Endothelial cell of umbilical vein (primary cell): ENCODE measurements around the gene NKX6-2.

Experiments
- EZH2 ChIP-seq: IDR thresholded peaks from 2 replicates; pipeline ENCODE4 v1.6.1; 2012; ENCODE audit warnings: borderline replicate concordance, low read depth, mild to moderate bottlenecking, moderate library complexity, low read length, inconsistent platforms; ENCODE audit not compliant: severe bottlenecking
- FOS ChIP-seq: IDR thresholded peaks from 2 replicates; pipeline ENCODE4 v1.6.1; 2011; ENCODE audit warnings: mild to moderate bottlenecking, low read length, moderate library complexity, borderline replicate concordance; ENCODE audit not compliant: insufficient read depth
- GATA2 ChIP-seq: IDR thresholded peaks from 2 replicates; pipeline ENCODE4 v1.7.0; 2011; ENCODE audit warnings: low read depth, mild to moderate bottlenecking, moderate library complexity, mixed read lengths, low read length; ENCODE audit not compliant: insufficient read length, insufficient read depth
- JUN ChIP-seq: IDR thresholded peaks from 2 replicates; pipeline ENCODE4 v1.6.1; 2011; ENCODE audit warnings: borderline replicate concordance, low read depth; ENCODE audit not compliant: insufficient read length, insufficient read depth
- MYC ChIP-seq: IDR thresholded peaks from one replicate; pipeline ENCODE4 v1.6.1; 2011; ENCODE audit warnings: mild to moderate bottlenecking, low read depth, low read length
- POLR2A ChIP-seq: IDR thresholded peaks from 2 replicates; pipeline ENCODE4 v1.6.1; 2012; ENCODE audit warnings: low read depth, mild to moderate bottlenecking, control low read depth, low read length
- POLR2AphosphoS5 ChIP-seq: IDR thresholded peaks from 2 replicates; pipeline ENCODE4 v1.6.1; 2012; ENCODE audit warnings: low read depth, mild to moderate bottlenecking, control low read depth, low read length, moderate library complexity; ENCODE audit not compliant: insufficient read depth
- TF ChIP-seq, protein P1 (sequence below), 2 donors: IDR thresholded peaks; 1 replicate in 1 of 2; 2 replicates in 1 of 2; pipeline ENCODE4 v1.5.1; 2011; ENCODE audit warnings: low read length in 2 of 2, mild to moderate bottlenecking in 2 of 2, moderate library complexity in 2 of 2, control low read depth in 1 of 2, inconsistent platforms in 1 of 2, low read depth in 1 of 2; ENCODE audit not compliant: insufficient read depth in 1 of 2; ENCODE audit errors: extremely low read depth in 1 of 2
- TF ChIP-seq, protein P2 (sequence below): IDR thresholded peaks from 2 replicates; pipeline ENCODE4 v1.6.1; 2011; ENCODE audit not compliant: insufficient read depth, insufficient read length

DNA sequence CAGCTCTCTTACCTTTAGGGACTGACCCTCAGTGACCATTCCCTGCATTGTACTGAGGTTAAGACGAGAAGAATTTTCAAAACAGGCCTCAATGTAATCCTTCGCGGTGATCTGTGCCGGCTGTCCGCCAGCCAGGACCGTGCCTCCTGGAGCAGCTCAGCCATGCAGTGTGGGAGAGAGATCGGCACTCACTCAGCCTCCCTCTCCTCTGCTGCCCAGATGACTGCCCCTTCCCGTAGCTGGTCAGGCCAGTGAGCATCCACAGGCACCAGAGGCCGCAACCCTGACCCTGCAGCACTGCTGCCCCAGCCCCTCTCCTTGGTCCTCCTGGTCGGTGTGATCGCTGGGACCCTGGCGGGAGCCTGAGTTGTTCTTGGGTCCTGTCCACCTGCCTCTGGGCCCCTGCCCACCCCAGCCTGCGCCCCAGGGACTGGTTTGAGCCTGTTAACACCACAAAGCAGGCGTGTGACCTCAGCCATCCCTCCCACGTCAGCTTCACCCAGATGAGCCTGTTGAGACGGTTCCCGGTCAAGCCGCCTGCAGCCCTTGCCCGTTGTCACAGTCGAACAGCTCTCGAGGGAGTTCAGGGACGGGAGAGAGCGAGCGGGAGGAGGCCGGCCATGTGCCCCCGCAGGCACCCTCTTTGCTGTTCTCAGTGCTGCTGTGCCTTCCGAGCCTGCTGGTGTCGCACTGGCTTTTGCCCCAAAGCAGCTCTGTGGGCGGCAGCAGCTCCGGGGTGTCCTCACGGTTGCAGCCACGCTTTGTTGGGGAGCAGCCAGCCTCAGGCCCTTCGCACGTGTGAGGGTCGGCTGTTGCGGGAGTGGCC is 37.2 kb downstream of the NKX6-2 start:
- TF ChIP-seq POLR2A (no peak), EZH2 (no peak), GATA2 (no peak), FOS (no peak), POLR2AphosphoS5 (no peak), MYC (no peak), JUN (no peak)
- TF ChIP-seq, protein P1, sequence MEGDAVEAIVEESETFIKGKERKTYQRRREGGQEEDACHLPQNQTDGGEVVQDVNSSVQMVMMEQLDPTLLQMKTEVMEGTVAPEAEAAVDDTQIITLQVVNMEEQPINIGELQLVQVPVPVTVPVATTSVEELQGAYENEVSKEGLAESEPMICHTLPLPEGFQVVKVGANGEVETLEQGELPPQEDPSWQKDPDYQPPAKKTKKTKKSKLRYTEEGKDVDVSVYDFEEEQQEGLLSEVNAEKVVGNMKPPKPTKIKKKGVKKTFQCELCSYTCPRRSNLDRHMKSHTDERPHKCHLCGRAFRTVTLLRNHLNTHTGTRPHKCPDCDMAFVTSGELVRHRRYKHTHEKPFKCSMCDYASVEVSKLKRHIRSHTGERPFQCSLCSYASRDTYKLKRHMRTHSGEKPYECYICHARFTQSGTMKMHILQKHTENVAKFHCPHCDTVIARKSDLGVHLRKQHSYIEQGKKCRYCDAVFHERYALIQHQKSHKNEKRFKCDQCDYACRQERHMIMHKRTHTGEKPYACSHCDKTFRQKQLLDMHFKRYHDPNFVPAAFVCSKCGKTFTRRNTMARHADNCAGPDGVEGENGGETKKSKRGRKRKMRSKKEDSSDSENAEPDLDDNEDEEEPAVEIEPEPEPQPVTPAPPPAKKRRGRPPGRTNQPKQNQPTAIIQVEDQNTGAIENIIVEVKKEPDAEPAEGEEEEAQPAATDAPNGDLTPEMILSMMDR (IDR thresholded peaks at IDR 0.05; ENCODE audit: extremely low read depth in 1 of 2, insufficient read depth in 1 of 2, low read depth in 1 of 2, low read length in 2 of 2), result no peak
- TF ChIP-seq, protein P2, sequence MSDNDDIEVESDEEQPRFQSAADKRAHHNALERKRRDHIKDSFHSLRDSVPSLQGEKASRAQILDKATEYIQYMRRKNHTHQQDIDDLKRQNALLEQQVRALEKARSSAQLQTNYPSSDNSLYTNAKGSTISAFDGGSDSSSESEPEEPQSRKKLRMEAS, result no peak
